Adipocyte (in vitro differentiated cells): ENCODE results near the gene FAM163B.

Source experiments
- DNase-seq: peaks from one replicate; pipeline ENCODE4 v3.0.0-alpha.2; 2015; ENCODE audit warnings: low read depth
- H3K27me3 ChIP-seq: replicated peaks from 2 replicates; pipeline ENCODE4 v1.7.0; 2013; ENCODE audit warnings: mild to moderate bottlenecking, low read length, moderate library complexity; ENCODE audit not compliant: control insufficient read depth, insufficient read depth
- H3K36me3 ChIP-seq: 2 replicates; pipeline ENCODE4 v1.7.0; 2013; ENCODE audit warnings: low read length, mild to moderate bottlenecking, moderate library complexity; ENCODE audit not compliant: control insufficient read depth, insufficient read depth, severe bottlenecking
- H3K4me1 ChIP-seq: 2 replicates; pipeline ENCODE4 v1.7.0; 2013; ENCODE audit warnings: mild to moderate bottlenecking, low read length, moderate library complexity; ENCODE audit not compliant: control insufficient read depth, insufficient read depth
- H3K4me3 ChIP-seq: 2 replicates; pipeline ENCODE4 v1.7.0; 2013; ENCODE audit warnings: mild to moderate bottlenecking, low read length, moderate library complexity
- H3K9ac ChIP-seq: 2 replicates; pipeline ENCODE4 v1.7.0; 2013; ENCODE audit warnings: mild to moderate bottlenecking, low read length, moderate library complexity
- H3K9me3 ChIP-seq: 2 replicates; pipeline ENCODE4 v1.7.0; 2013; ENCODE audit warnings: mild to moderate bottlenecking, low read length, moderate library complexity; ENCODE audit not compliant: control insufficient read depth

The FAM163B gene

GRCh38 chr9:133536080-133536479, 73.1 kb downstream of the FAM163B start:
- peaks cover 38% of the 10 kb centered on the region for H3K27me3 ChIP-seq
- DNase-seq, result no peak
- H3K4me3 ChIP-seq, result no peak overlapping the region
- no peak overlapping the region for H3K9ac ChIP-seq
- no peaks in the 10 kb centered on the region for H3K36me3 ChIP-seq
- H3K4me1 ChIP-seq, result peaks cover 4% of the 10 kb centered on the region
- H3K9me3 ChIP-seq, result no peaks in the 10 kb centered on the region

DNA sequence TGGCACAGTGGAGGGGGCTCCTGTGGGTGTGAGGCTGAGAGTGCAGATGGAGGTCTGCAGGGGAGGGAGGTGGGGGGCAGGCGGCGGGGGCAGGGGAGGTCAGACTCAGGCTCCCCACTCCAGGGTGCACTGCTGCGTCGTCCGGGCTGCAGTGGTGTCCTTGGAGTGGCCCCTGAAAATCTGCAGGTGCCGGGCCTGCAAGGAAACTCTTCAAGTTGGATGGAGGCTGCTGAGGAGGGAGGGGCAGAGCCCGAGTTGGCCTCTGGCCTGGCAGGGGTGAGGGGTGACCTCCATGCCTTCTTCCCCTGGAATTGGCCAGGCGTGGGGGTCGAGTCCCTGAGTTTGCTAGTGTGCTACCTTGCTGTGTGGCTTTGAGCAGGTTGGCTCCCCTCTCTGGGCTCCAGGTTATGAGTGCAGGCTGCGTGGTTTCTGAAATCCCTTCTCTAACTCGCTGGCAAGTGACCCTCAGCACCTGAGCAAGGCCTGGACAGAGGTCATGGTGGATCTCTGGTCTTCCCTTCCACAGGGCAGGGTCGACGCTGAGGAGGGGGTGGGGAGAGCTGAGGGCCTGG, 73.8 kb downstream of the FAM163B start:
- Histone ChIP-seq H3K36me3 (no peaks in the 10 kb centered on the region), H3K4me3 (no peak overlapping the region), H3K9ac (no peak overlapping the region), H3K4me1 (peaks cover 4% of the 10 kb centered on the region), H3K9me3 (no peaks in the 10 kb centered on the region), H3K27me3 (peaks cover 40% of the 10 kb centered on the region)
- DNase-seq, result no peak

- Histone ChIP-seq H3K4me1 (peaks cover 4% of the 10 kb centered on the region), H3K36me3 (no peaks in the 10 kb centered on the region), H3K9me3 (no peaks in the 10 kb centered on the region), H3K4me3 (no peak within 1 kb of the TSS), H3K27me3 (peaks cover 47% of the 10 kb centered on the region), H3K9ac (no peak within 1 kb of the TSS)
- DNase-seq, result peak; percentile 53
Measured at GRCh38 chr9:133534346-133535291, 74.6 kb downstream of the FAM163B start, which contains the start of gene ADAMTSL2. Gene ADAMTSL2, plus strand, starts transcription at chr9:133534704. Its CDS starts 2,009 bp downstream, at chr9:133536713.

DNA sequence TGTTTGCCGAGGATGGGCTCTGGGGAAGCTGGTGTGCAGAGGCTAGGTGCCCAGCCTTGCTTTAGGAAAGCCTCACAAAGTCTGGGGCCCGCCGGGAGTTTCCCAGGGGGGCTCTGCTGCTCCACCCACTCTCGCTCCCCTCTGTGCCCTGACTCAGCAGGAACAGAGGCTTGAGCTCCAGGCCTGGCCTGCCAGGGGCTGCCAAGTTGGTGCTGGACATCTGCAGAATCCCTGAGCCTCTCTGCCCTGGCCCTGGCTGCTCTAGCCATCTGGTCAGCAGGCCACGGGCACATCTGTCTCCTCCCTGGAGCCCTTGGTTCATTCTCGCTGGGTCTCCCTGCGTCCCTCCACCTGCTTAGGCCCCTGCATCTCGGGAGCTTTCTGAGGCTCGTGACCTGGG, 75.3 kb downstream of the FAM163B start:
- Histone ChIP-seq H3K9ac (no peak overlapping the region), H3K4me1 (peaks cover 4% of the 10 kb centered on the region), H3K36me3 (no peaks in the 10 kb centered on the region), H3K27me3 (peaks cover 52% of the 10 kb centered on the region), H3K9me3 (no peaks in the 10 kb centered on the region), H3K4me3 (no peak overlapping the region)
- DNase-seq, result no peak

- DNase-seq, result peak; percentile 28
- H3K36me3 ChIP-seq, result no peaks in the 10 kb centered on the region
- H3K9me3 ChIP-seq, result no peaks in the 10 kb centered on the region
- peaks cover 5% of the 10 kb centered on the region for H3K4me1 ChIP-seq
- no peak overlapping the region for H3K4me3 ChIP-seq
- H3K9ac ChIP-seq, result no peak overlapping the region
- peaks cover 54% of the 10 kb centered on the region for H3K27me3 ChIP-seq
Measured at GRCh38 chr9:133532937-133533668, 76.1 kb downstream of the FAM163B start.

GRCh38 chr9:133531293-133531692, 77.9 kb downstream of the FAM163B start:
- Histone ChIP-seq H3K4me1 (peaks cover 12% of the 10 kb centered on the region), H3K9me3 (no peaks in the 10 kb centered on the region), H3K36me3 (no peaks in the 10 kb centered on the region), H3K9ac (no peak overlapping the region), H3K4me3 (no peak overlapping the region), H3K27me3 (peaks cover 64% of the 10 kb centered on the region)
- DNase-seq, result no peak

- no peak overlapping the region for H3K4me3 ChIP-seq
Measured at GRCh38 chr9:133529874-133530273, 79.3 kb downstream of the FAM163B start.

DNA sequence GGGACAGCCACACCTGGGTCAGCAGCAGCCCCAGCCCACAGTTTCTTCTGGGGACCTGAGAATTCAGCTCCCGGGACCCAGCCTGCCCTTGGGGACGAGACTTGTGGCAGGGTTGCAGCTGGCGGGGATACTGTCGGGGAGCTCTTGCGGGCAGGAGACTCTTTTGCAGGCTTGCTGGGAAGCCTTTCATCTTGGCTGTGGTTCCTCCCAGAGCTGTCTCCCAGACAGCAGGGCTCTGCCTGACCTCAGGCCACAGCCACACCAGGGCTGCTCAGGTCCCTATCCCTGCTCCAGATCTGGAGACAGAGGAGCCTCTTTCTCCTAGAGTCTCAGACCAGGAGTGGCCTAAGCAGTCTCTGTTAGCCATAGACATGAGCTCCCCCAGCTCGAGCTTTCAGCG, 79.7 kb downstream of the FAM163B start:
- H3K9ac ChIP-seq, result no peak overlapping the region
- no peaks in the 10 kb centered on the region for H3K36me3 ChIP-seq
- H3K4me1 ChIP-seq, result peaks cover 12% of the 10 kb centered on the region
- no peaks in the 10 kb centered on the region for H3K9me3 ChIP-seq
- H3K27me3 ChIP-seq, result peaks cover 65% of the 10 kb centered on the region
- H3K4me3 ChIP-seq, result no peak overlapping the region
- no peak for DNase-seq

More at GRCh38 chr9:133529874-133530273, 79.3 kb downstream of the FAM163B start:
- H3K9me3 ChIP-seq, result no peaks in the 10 kb centered on the region
- H3K27me3 ChIP-seq, result peaks cover 65% of the 10 kb centered on the region
- peaks cover 12% of the 10 kb centered on the region for H3K4me1 ChIP-seq
- H3K9ac ChIP-seq, result no peak overlapping the region
- no peak for DNase-seq
- H3K36me3 ChIP-seq, result no peaks in the 10 kb centered on the region

DNA sequence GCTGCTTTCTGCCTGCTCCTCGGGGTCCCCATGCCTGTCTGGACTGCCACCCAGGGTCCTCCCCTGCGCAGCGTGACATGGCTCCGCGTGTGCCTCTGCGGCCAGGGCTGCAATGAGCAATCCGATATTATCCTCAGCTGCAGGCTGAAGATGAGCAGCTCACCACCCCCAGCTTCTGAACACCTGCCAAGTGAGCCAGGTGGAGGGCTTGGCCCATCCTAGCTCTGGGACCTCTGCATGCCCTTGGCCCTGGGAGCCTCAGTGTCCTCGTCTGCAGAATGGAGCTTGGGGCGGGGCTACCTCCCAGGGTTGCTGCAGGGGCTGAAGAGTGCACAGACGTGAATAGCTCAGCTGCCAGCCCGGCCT, 80.3 kb downstream of the FAM163B start:
- no peak overlapping the region for H3K9ac ChIP-seq
- DNase-seq, result no peak

GRCh38 chr9:133528001-133528875, 81.0 kb downstream of the FAM163B start:
- H3K4me1 ChIP-seq, result peaks cover 8% of the 10 kb centered on the region
- H3K9me3 ChIP-seq, result no peaks in the 10 kb centered on the region
- no peak overlapping the region for H3K9ac ChIP-seq
- H3K4me3 ChIP-seq, result no peak overlapping the region
- H3K27me3 ChIP-seq, result peaks cover 70% of the 10 kb centered on the region
- no peak for DNase-seq
- H3K36me3 ChIP-seq, result no peaks in the 10 kb centered on the region

More for the DNA sequence above, 80.3 kb downstream of the FAM163B start:
- Histone ChIP-seq H3K27me3 (peaks cover 65% of the 10 kb centered on the region), H3K4me3 (no peak overlapping the region), H3K9me3 (no peaks in the 10 kb centered on the region), H3K36me3 (no peaks in the 10 kb centered on the region), H3K4me1 (peaks cover 8% of the 10 kb centered on the region)
